GM12891 (cell line): ENCODE data around the gene GBP5.
"Not testable (repeated sequence)": the region's sequence is repeated elsewhere in the genome, so short reads cannot be mapped to it uniquely, and the experiment has no call there.

Experiments
- DNase-seq: peaks from one replicate; pipeline ENCODE4 v3.0.0; 2011; ENCODE audit warnings: low spot score; ENCODE audit not compliant: insufficient read length
- FAIRE-seq: peaks from 2 replicates; lab custom pipeline; 2011; peaks lifted over from hg19 to GRCh38; lab: Jason Lieb, UNC
- PAX5 ChIP-seq: IDR thresholded peaks from 2 replicates; pipeline ENCODE4 v1.6.1; 2011; ENCODE audit warnings: low read length, moderate library complexity, mild to moderate bottlenecking; ENCODE audit not compliant: insufficient read depth, severe bottlenecking
- POLR2A ChIP-seq: IDR thresholded peaks from 2 replicates; pipeline ENCODE4 v1.6.1; 2011; ENCODE audit warnings: low read depth, low read length, control low read depth
- POLR2AphosphoS5 ChIP-seq: IDR thresholded peaks from 2 replicates; pipeline ENCODE4 v1.6.1; 2011; ENCODE audit warnings: low read depth, low read length, control low read depth
- POU2F2 ChIP-seq: IDR thresholded peaks from 2 replicates; pipeline ENCODE4 v1.6.1; 2011; ENCODE audit warnings: low read depth, mild to moderate bottlenecking, control low read depth, low read length, moderate library complexity
- SPI1 ChIP-seq: IDR thresholded peaks from 2 replicates; pipeline ENCODE4 v1.6.1; 2011; ENCODE audit warnings: low read depth, low read length, control low read depth
- TAF1 ChIP-seq: IDR thresholded peaks from 2 replicates; pipeline ENCODE4 v1.6.1; 2011; ENCODE audit warnings: low read depth, low read length, control low read depth

The GBP5 gene

DNA sequence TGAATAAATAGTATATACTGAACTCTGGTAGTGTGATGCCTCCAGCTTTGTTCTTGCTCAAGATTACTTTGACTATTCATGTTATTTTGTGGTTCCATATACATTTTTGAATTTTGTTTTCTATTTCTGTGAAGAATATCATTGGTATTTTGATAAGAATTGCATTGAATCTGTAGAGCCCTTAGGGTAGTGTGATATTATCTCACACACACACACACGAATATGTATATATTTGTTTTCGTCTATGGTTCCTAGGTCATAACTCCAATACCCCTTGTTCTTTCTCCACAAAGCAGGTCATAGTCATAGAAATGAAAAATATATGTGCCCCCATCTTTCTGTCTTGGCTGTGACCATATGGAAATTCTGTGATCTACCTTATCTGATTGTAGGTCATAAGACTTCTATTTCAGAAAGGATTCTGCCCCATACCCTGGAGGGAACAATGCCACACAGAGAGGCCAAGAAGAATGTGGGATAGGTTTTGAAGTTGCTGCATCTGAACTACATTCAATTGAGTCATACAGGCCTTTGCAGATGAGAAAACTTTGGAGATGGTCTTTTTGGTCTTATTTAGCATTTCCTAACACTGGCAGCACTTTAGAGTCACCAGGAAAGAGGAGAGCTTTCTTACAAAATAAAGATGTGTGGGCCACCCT is 32.0 kb upstream of the GBP5 start:
- TF ChIP-seq POLR2AphosphoS5 (no peak), SPI1 (no peak), POU2F2 (no peak)
- FAIRE-seq = no peak

GRCh38 chr1:89302697-89303332 is 30.2 kb upstream of the GBP5 start:
- no peak for DNase-seq
- no peak for FAIRE-seq
- TF ChIP-seq TAF1 = no peak
- TF ChIP-seq POU2F2 = no peak

More for the DNA sequence above, 32.0 kb upstream of the GBP5 start:
- no peak for DNase-seq

- DNase-seq = not testable (repeated sequence)
- FAIRE-seq = peak; percentile 23
- TF ChIP-seq SPI1 = peak; percentile 82
Observed at GRCh38 chr1:89299739-89300463, 27.2 kb upstream of the GBP5 start.

GRCh38 chr1:89298461-89298860 is 25.8 kb upstream of the GBP5 start:
- TF ChIP-seq TAF1 (no peak), POU2F2 (no peak), POLR2AphosphoS5 (no peak), SPI1 (no peak)
- DNase-seq (no peak), FAIRE-seq (no peak)

DNA sequence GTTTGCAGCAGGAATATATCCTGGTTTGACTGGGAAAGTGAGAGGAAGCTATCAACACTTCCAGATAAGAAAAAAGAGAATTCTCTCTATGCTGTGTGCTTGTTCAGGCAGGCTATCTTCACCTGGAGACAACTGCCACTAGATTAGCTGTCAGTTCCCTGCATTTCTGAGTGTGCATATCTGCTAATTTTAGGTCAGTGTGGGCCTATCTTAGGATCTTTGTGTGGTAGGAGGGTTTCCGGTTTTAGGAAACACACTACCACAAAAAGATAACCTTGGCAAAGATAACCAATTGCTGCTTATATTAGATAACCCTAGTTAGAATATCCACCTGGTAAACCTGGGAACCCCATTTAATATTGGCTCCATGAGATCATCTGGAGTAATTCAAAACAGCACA is 22.5 kb upstream of the GBP5 start:
- FAIRE-seq = no peak
- DNase-seq = no peak
- TF ChIP-seq SPI1 (no peak), POLR2A (no peak), POLR2AphosphoS5 (no peak), POU2F2 (no peak), PAX5 (no peak), TAF1 (no peak)

DNA sequence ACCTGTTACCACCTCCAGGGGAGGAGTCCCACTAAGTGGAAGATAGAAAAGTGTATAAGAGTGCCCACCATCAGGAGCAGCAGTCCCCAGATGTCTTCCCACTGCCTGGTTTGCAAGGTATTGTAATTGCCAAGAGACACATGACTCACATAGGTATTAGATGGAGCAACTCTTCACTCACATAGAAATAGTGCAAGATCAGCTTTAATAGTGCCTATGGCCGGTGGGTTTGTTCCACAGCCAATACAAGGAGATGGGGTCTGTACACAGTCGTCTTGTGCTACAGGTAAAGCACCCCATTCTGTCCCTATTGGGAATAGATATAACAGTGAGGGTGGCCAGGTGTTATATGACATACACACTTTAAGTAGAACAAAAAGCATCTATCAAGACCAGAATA is 18.6 kb upstream of the GBP5 start:
- DNase-seq (no peak), FAIRE-seq (no peak)
- no peak for TF ChIP-seq POLR2AphosphoS5
- TF ChIP-seq POU2F2 = no peak
- no peak for TF ChIP-seq PAX5
- TF ChIP-seq POLR2A = no peak
- no peak for TF ChIP-seq SPI1
- no peak for TF ChIP-seq TAF1

DNA sequence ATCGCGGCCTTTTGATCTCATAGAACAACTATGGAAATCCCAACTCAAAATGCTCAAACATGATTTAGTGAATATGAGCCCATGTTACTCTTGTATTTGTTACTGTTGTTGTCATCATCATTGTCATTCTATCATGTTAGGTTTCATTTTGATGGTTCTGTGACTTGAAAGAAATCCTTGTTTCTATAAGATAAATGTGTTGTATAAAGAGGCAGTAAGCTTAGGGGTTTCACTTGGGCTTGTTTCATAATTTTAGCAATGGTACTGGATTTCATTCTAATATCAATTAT is 15.3 kb upstream of the GBP5 start:
- no peak for TF ChIP-seq POLR2AphosphoS5
- TF ChIP-seq POLR2A = no peak
- no peak for TF ChIP-seq SPI1
- TF ChIP-seq POU2F2 = no peak
- TF ChIP-seq TAF1 = no peak
- TF ChIP-seq PAX5 = no peak
- no peak for FAIRE-seq
- no peak for DNase-seq

DNA sequence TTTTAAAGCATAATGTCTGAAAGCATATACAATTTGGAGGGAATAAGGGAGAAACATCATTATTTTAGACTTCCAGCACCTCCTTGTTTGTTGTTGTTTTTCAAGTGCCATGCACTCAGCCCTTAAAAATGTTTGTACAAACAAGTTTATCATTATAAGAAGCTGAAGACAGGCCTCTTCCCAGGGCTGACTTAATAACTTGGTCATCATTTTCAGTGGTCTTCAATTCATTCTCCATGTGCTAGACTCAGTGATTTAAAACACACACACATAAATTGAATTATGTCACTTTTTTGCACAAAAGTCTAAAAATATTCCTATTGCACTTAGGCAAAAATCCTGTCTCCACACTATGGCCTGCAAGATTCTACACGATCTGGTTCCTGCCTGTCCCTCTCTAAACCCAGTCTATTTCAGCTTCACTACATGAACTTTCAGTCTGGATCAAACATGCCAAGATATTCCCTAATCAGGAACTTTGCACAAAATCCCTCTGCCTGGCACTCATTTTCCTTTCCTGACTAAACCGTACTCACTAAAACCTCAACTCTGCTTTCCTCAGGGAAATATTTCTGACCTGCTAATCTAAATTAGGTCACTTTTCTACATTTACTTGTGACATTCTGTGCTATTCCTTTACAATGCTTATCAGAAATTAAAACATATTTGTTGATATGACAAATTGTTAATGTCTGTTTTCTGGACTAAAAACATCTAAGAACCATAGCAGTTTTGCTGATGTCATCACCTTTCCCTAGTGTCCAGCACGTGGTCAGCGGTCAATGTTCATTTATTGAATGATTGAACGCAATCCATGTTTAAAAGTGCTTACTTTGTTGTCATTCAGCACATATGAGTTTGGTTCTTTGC is 14.8 kb upstream of the GBP5 start:
- TF ChIP-seq SPI1 (no peak), POLR2A (no peak), POU2F2 (no peak), TAF1 (no peak), PAX5 (no peak), POLR2AphosphoS5 (no peak)
- DNase-seq (no peak), FAIRE-seq (no peak)

DNA sequence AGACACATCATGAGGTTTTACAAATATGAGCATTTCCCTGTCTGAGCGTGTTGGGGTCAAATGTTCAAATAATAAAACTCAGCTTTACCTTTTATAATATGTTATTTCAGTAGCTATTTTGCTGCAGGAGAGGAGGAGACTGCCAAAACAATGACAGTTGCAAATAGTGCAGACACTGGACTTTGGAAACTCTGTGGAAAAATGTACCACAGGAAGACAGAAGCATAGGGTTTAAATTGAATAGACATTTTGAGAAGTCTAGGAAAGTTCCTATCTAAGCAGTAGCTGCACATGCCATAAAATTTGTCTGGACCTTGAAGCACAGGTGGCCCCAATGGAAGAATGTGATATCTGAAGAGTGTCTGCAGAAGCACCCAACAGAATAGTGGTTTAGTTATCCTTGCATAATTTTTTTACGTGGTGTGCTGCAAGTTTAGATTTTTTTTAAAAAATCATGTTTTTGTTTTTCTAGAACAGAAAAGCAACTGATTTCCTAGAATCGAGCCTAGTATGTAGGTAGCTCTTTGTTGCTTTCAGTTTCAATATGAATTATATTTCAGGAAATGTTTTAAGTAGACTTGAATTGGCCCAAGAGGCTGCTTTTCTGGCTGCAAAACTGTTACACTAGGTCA is 14.0 kb upstream of the GBP5 start:
- TF ChIP-seq PAX5 = no peak
- no peak for TF ChIP-seq POU2F2
- no peak for TF ChIP-seq SPI1
- no peak for TF ChIP-seq POLR2AphosphoS5
- TF ChIP-seq TAF1 = no peak
- TF ChIP-seq POLR2A = no peak
- no peak for DNase-seq
- peak; percentile 20 for FAIRE-seq
